Activated CD4-positive, alpha-beta T cell treated with anti-CD3 and anti-CD28 coated beads, Interleukin-2, amount 10 ng/mL, durations not matched to agents 24 days and 14 days (primary cell): ENCODE data around the gene TMEM187. TPM values are rescaled to one million over a fixed set of nuclear protein-coding genes. Genes with fewer than 3 reads are reported as not detected.

Experiments used
- DNase-seq: peaks from one replicate; pipeline ENCODE4 v3.0.0; 2022
- H3K27ac Mint-ChIP-seq: one replicate; pipeline ENCODE4 v1.8.0; 2022; ENCODE audit warnings: mild to moderate bottlenecking, mixed read lengths
- H3K27me3 Mint-ChIP-seq: one replicate; pipeline ENCODE4 v1.8.0; 2022; ENCODE audit warnings: mixed read lengths
- H3K36me3 Mint-ChIP-seq: one replicate; pipeline ENCODE4 v1.8.0; 2022; ENCODE audit warnings: low read depth, mild to moderate bottlenecking, mixed read lengths
- H3K4me1 Mint-ChIP-seq: one replicate; pipeline ENCODE4 v1.8.0; 2021; ENCODE audit warnings: mixed read lengths
- H3K4me3 Mint-ChIP-seq: one replicate; pipeline ENCODE4 v1.8.0; 2022; ENCODE audit warnings: mild to moderate bottlenecking, moderate library complexity, mixed read lengths
- H3K9me3 Mint-ChIP-seq: one replicate; pipeline ENCODE4 v1.8.0; 2021; ENCODE audit warnings: mixed read lengths
- intact Hi-C: fragments of 100-400 bp; cut with micrococcal nuclease; formaldehyde crosslinking; loops from one replicate; pipeline ENCODE4 v1.15.1; 2023
- total RNA-seq: library from RNA; stranded (reverse); gene quantifications from 2 replicates; pipeline ENCODE4 v1.2.3, GENCODE V29; 2022

Gene TMEM187
- total RNA-seq, 1 donor from 2014 or later, result 3.8 TPM

DNA sequence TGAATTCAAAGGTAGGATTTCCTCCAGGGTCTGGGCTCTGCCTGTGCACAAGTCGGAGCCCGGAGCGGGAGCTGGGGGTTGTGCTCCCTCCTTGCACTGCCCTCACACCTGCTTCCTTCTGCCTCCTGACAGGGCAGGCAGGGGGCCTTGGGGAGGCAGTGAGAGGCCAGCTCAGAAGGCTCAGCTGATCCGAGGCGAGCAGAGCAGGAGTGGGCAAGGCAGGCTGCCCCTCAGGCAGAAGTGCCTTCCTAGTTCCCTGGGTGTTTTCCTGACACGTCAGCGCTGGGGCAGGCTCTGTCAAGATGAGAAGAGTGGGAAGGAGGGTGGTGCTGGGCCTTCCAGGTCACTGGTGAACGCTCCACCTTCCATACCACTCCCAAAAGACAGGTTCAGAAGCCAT is 52.7 kb downstream of the TMEM187 start:
- H3K9me3 Mint-ChIP-seq, result no peaks in the 10 kb centered on the region
- no peak for DNase-seq
- no peak overlapping the region for H3K4me3 Mint-ChIP-seq
- H3K36me3 Mint-ChIP-seq, result peaks cover 10% of the 10 kb centered on the region
- peaks cover 9% of the 10 kb centered on the region for H3K4me1 Mint-ChIP-seq
- no peaks in the 10 kb centered on the region for H3K27me3 Mint-ChIP-seq
- intact Hi-C loops, result no loop called here
- H3K27ac Mint-ChIP-seq, result no peak overlapping the region

- peaks cover 4% of the 10 kb centered on the region for H3K4me1 Mint-ChIP-seq
- no peak overlapping the region for H3K4me3 Mint-ChIP-seq
- intact Hi-C loops, result no loop called here
- DNase-seq, result no peak
- H3K9me3 Mint-ChIP-seq, result no peaks in the 10 kb centered on the region
- H3K27me3 Mint-ChIP-seq, result no peaks in the 10 kb centered on the region
- no peak overlapping the region for H3K27ac Mint-ChIP-seq
- H3K36me3 Mint-ChIP-seq, result peaks cover 13% of the 10 kb centered on the region
Observed at GRCh38 chrX:154026136-154027021, 53.8 kb downstream of the TMEM187 start.

DNA sequence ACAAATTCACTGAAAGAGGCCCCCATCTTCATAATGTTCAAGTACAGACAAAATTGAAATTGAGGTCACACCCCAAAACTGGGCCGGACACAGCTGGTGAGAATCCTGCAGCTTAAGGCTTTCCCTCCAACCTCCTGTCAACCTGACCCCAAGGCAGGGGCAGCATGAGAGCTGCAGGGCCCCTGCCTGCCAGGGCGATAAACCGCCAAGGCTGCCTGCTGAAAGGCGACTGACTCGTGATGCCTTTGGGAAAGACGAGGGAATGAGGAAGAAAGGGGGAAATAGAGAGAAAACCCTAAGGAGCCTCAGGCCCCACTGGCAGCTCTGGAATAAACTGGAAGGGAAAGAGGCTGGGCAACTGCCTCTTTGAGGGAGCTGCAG is 54.5 kb downstream of the TMEM187 start:
- Mint-ChIP-seq H3K4me1 (peaks cover 4% of the 10 kb centered on the region), H3K9me3 (no peaks in the 10 kb centered on the region), H3K27ac (no peak overlapping the region), H3K36me3 (peaks cover 18% of the 10 kb centered on the region), H3K27me3 (no peaks in the 10 kb centered on the region), H3K4me3 (no peak overlapping the region)
- DNase-seq, result no peak
- intact Hi-C loops, result no loop called here

- no peak for DNase-seq
- intact Hi-C loops, result no loop called here
- no peak overlapping the region for H3K27ac Mint-ChIP-seq
- H3K4me1 Mint-ChIP-seq, result peaks cover 4% of the 10 kb centered on the region
- peaks cover 18% of the 10 kb centered on the region for H3K36me3 Mint-ChIP-seq
- H3K4me3 Mint-ChIP-seq, result no peak overlapping the region
- no peaks in the 10 kb centered on the region for H3K9me3 Mint-ChIP-seq
- H3K27me3 Mint-ChIP-seq, result no peaks in the 10 kb centered on the region
Observed at GRCh38 chrX:154027986-154028385, 55.4 kb downstream of the TMEM187 start.

DNA sequence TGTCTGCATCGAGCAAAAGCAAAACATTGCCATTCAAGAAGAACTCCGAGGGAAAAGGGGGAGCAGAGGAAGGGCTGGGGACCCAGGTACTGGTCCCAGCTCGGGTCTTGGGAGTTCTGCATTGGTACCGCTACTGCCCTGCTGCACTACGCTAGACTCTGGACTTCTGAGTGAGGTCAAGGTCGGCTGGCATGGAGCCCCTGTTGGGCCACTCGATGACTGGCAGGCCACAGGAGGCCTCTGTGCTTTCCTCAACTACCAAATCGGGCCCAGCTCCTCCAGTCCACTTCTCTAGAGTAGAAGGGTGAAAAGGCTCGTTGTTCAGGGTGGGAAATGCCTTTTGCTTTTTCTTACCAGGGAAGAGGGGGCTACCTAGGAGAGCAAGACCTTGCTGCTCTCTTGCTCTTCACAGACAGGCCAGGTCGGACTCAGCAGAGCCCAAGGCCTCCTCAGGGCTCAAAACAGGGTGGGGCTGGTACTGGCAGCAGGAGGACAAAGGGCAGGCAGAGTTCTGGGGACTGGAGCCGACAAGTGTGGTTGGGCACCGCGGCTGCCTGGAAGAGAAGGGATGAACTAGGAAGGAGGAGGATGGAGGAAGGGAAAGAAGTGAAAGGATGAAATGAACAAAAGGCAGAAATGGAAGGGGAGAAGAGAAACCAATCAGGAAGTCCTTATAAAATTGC is 56.1 kb downstream of the TMEM187 start:
- intact Hi-C loops, result no loop called here
- DNase-seq, result no peak
- Mint-ChIP-seq H3K36me3 (peaks cover 18% of the 10 kb centered on the region), H3K27me3 (no peaks in the 10 kb centered on the region), H3K4me1 (peaks cover 2% of the 10 kb centered on the region), H3K27ac (no peak overlapping the region), H3K4me3 (no peak overlapping the region), H3K9me3 (no peaks in the 10 kb centered on the region)

DNA sequence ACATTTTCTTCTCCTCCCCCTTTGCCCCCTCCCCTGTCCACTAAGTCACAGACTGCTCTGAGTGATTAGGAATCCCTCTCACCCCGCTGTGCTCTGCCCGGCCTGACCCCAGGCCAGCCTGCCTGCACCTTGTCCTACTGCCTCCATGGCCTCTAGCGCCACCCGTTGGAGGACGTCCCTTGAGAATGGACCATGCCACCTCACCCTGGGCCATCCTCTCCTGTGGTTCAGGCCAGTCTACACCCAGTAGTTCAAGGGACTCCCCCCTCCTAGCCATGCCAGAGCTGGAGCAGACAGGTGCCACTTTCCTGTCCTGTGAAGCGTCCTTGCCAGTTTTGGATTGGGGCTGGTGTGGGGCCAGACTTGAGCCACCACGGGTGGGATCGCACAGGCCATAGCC is 56.9 kb downstream of the TMEM187 start:
- Mint-ChIP-seq H3K27me3 (no peaks in the 10 kb centered on the region), H3K27ac (no peak overlapping the region), H3K36me3 (peaks cover 18% of the 10 kb centered on the region), H3K4me3 (no peak overlapping the region), H3K4me1 (peaks cover 2% of the 10 kb centered on the region), H3K9me3 (no peaks in the 10 kb centered on the region)
- intact Hi-C loops, result no loop called here
- DNase-seq, result no peak

DNA sequence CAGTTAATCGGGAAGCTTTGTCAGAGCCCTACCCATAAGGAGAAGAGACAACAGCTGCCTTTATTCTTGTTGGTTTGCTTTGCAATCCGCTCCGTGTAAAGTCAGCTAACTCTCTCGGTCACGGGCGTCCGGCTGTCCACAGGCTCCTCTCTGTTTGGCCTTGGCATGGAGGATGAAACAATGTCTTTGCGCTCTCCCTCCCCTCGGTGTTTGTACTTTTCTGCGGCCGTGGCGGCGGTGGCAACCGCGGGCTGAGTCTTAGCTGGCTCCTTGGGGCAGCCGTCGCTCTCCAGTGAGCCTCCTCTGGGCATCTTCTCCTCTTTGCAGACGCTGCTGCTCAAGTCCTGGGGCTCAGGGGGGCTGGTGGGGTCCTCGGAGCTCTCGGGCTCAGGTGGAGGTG is 57.7 kb downstream of the TMEM187 start:
- intact Hi-C loops, result no loop called here
- no peaks in the 10 kb centered on the region for H3K27me3 Mint-ChIP-seq
- no peak for DNase-seq
- H3K4me3 Mint-ChIP-seq, result no peak overlapping the region
- H3K4me1 Mint-ChIP-seq, result peaks cover 2% of the 10 kb centered on the region
- H3K36me3 Mint-ChIP-seq, result peaks cover 21% of the 10 kb centered on the region
- no peaks in the 10 kb centered on the region for H3K9me3 Mint-ChIP-seq
- H3K27ac Mint-ChIP-seq, result no peak overlapping the region

- Mint-ChIP-seq H3K36me3 (peaks cover 21% of the 10 kb centered on the region), H3K27me3 (no peaks in the 10 kb centered on the region), H3K4me1 (peaks cover 2% of the 10 kb centered on the region), H3K4me3 (no peak overlapping the region), H3K9me3 (no peaks in the 10 kb centered on the region), H3K27ac (no peak overlapping the region)
- DNase-seq, result no peak
- intact Hi-C loops, result no loop called here
Observed at GRCh38 chrX:154030715-154031305, 58.3 kb downstream of the TMEM187 start.

DNA sequence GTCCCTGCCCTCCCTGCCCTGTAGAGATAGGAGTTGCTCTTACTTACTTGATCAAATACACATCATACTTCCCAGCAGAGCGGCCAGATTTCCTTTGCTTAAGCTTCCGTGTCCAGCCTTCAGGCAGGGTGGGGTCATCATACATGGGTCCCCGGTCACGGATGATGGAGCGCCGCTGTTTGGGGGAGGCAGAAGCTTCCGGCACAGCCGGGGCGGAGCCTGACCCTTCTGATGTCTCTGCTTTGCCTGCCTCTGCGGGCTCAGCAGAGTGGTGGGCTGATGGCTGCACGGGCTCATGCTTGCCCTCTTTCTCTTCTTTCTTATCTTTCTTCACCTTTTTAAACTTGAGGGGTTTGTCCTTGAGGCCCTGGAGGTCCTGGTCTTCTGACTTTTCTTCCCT is 59.6 kb downstream of the TMEM187 start:
- H3K27ac Mint-ChIP-seq, result no peak overlapping the region
- no peak for DNase-seq
- peaks cover 9% of the 10 kb centered on the region for H3K4me1 Mint-ChIP-seq
- intact Hi-C loops, result no loop called here
- H3K9me3 Mint-ChIP-seq, result no peaks in the 10 kb centered on the region
- peaks cover 24% of the 10 kb centered on the region for H3K36me3 Mint-ChIP-seq
- no peak overlapping the region for H3K4me3 Mint-ChIP-seq
- no peaks in the 10 kb centered on the region for H3K27me3 Mint-ChIP-seq

DNA sequence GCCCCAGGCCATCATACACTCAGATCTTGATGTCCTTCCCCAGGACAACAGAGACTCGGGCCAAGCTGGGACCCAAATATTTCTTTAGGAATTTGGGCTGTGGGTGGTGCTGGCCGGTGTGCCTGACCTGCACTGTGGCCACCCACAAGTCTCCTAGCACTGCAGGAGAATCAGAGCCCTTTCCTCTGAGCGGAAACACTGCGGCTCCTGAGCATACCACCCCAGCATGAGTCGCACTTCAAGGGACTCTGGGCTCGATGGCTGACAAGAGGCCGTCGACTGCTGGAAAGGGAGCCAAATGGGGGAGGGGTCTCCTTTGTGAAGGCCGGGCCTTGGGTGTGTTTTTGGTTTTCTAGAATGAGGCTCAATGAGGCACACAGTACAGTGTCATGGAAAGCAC is 60.1 kb downstream of the TMEM187 start:
- H3K4me1 Mint-ChIP-seq, result peaks cover 10% of the 10 kb centered on the region
- DNase-seq, result no peak
- H3K27me3 Mint-ChIP-seq, result no peaks in the 10 kb centered on the region
- no peak overlapping the region for H3K27ac Mint-ChIP-seq
- peaks cover 23% of the 10 kb centered on the region for H3K36me3 Mint-ChIP-seq
- intact Hi-C loops, result no loop called here
- no peak overlapping the region for H3K4me3 Mint-ChIP-seq
- H3K9me3 Mint-ChIP-seq, result no peaks in the 10 kb centered on the region

Other genes with a start within 250 kb of the TMEM187 start
- 154 and 157 TPM in 2 replicates for gene BCAP31, start 248.4 kb upstream of the TMEM187 start, total RNA-seq
- 6.6 and 7.7 TPM in 2 replicates for gene ABCD1, start 247.9 kb upstream of the TMEM187 start, total RNA-seq
- gene PLXNB3, start 208.5 kb upstream of the TMEM187 start, total RNA-seq, result 0.43 and 0.49 TPM in 2 replicates
- not detected in 2 replicates for gene SRPK3, start 191.7 kb upstream of the TMEM187 start, total RNA-seq
- gene IDH3G, start 178.4 kb upstream of the TMEM187 start, total RNA-seq, result 70.2 and 78.8 TPM in 2 replicates
- 265 and 277 TPM in 2 replicates for gene SSR4, start 178.1 kb upstream of the TMEM187 start, total RNA-seq
- 0.26 and 0.58 TPM in 2 replicates for gene PDZD4, start 142.2 kb upstream of the TMEM187 start, total RNA-seq
- gene L1CAM, start 86.6 kb upstream of the TMEM187 start, total RNA-seq, result 1.3 and 1.6 TPM in 2 replicates
- not detected in 2 replicates for gene AVPR2, start 68.1 kb upstream of the TMEM187 start, total RNA-seq
- gene ARHGAP4, start 46.5 kb upstream of the TMEM187 start, total RNA-seq, result 135 and 137 TPM in 2 replicates
- gene NAA10, start 37.7 kb upstream of the TMEM187 start, total RNA-seq, result 153 and 168 TPM in 2 replicates
- gene RENBP, start 28.1 kb upstream of the TMEM187 start, total RNA-seq, result 13.7 and 15.1 TPM in 2 replicates
- 107 and 109 TPM in 2 replicates for gene HCFC1, start 936 bp upstream of the TMEM187 start, total RNA-seq
- 177 and 192 TPM in 2 replicates for gene IRAK1, start 47.1 kb downstream of the TMEM187 start, total RNA-seq
- 55.1 and 58.8 TPM in 2 replicates for gene MECP2, start 125.0 kb downstream of the TMEM187 start, total RNA-seq
- gene OPN1LW, start 171.5 kb downstream of the TMEM187 start, total RNA-seq, result not detected in 2 replicates
- not detected in 2 replicates for gene OPN1MW, start 209.8 kb downstream of the TMEM187 start, total RNA-seq
- gene OPN1MW2, start 247.0 kb downstream of the TMEM187 start, total RNA-seq, result not detected in 2 replicates